Neuron (in vitro differentiated cells): Measurements from ENCODE around the gene ATP5IF1.

ENCODE experiments used
- H2AFZ ChIP-seq: one replicate; pipeline ENCODE4 v1.6.1; 2013; ENCODE audit warnings: low read depth, mild to moderate bottlenecking, inconsistent platforms, low read length, moderate library complexity
- H3K27me3 ChIP-seq: one replicate; pipeline ENCODE4 v1.6.1; 2013; ENCODE audit warnings: low read length; ENCODE audit not compliant: insufficient read depth
- H3K36me3 ChIP-seq: one replicate; pipeline ENCODE4 v1.6.1; 2013; ENCODE audit warnings: low read length; ENCODE audit not compliant: insufficient read depth
- H3K4me1 ChIP-seq: one replicate; pipeline ENCODE4 v1.6.1; 2013; ENCODE audit warnings: low read length; ENCODE audit not compliant: insufficient read depth
- H3K4me3 ChIP-seq: 2 replicates; pipeline ENCODE4 v1.5.1; 2013; ENCODE audit warnings: mild to moderate bottlenecking, low read length, moderate library complexity
- H3K9me3 ChIP-seq: one replicate; pipeline ENCODE4 v1.6.1; 2013; ENCODE audit warnings: low read length

ATP5IF1 gene

GRCh38 chr1:28260803-28261174 is 24.9 kb downstream of the ATP5IF1 start:
- H3K9me3 ChIP-seq, result no peaks in the 10 kb centered on the region
- peaks cover 2% of the 10 kb centered on the region for H3K36me3 ChIP-seq
- no peak overlapping the region for H2AFZ ChIP-seq
- H3K4me3 ChIP-seq, result peak overlapping the region; percentile 64
- no peaks in the 10 kb centered on the region for H3K27me3 ChIP-seq
- peaks cover 14% of the 10 kb centered on the region for H3K4me1 ChIP-seq

- H3K9me3 ChIP-seq, result no peaks in the 10 kb centered on the region
- H3K4me3 ChIP-seq, result no peak overlapping the region
- peaks cover 2% of the 10 kb centered on the region for H3K36me3 ChIP-seq
- H3K4me1 ChIP-seq, result peaks cover 26% of the 10 kb centered on the region
- no peaks in the 10 kb centered on the region for H3K27me3 ChIP-seq
- no peak overlapping the region for H2AFZ ChIP-seq
Measured at GRCh38 chr1:28264897-28265296, 29.0 kb downstream of the ATP5IF1 start.

GRCh38 chr1:28265577-28265976 is 29.7 kb downstream of the ATP5IF1 start:
- H3K4me1 ChIP-seq, result peaks cover 26% of the 10 kb centered on the region
- H3K27me3 ChIP-seq, result no peaks in the 10 kb centered on the region
- H3K9me3 ChIP-seq, result no peaks in the 10 kb centered on the region
- H3K4me3 ChIP-seq, result no peak overlapping the region
- H2AFZ ChIP-seq, result no peak overlapping the region
- H3K36me3 ChIP-seq, result peaks cover 2% of the 10 kb centered on the region

- Histone ChIP-seq H3K4me3 (no peak overlapping the region), H3K9me3 (no peaks in the 10 kb centered on the region), H3K36me3 (peaks cover 10% of the 10 kb centered on the region), H3K27me3 (no peaks in the 10 kb centered on the region), H2AFZ (no peak overlapping the region), H3K4me1 (peaks cover 17% of the 10 kb centered on the region)
Measured at GRCh38 chr1:28266920-28267322, 31.0 kb downstream of the ATP5IF1 start.

- Histone ChIP-seq H3K36me3 (peaks cover 16% of the 10 kb centered on the region), H3K4me3 (no peak overlapping the region)
Measured at GRCh38 chr1:28267633-28268032, 31.7 kb downstream of the ATP5IF1 start.

GRCh38 chr1:28269529-28269928 is 33.6 kb downstream of the ATP5IF1 start:
- Histone ChIP-seq H3K9me3 (no peaks in the 10 kb centered on the region), H3K36me3 (peaks cover 34% of the 10 kb centered on the region), H2AFZ (no peak overlapping the region), H3K4me3 (no peak overlapping the region), H3K27me3 (no peaks in the 10 kb centered on the region), H3K4me1 (peaks cover 17% of the 10 kb centered on the region)

More at GRCh38 chr1:28267633-28268032, 31.7 kb downstream of the ATP5IF1 start:
- Histone ChIP-seq H3K27me3 (no peaks in the 10 kb centered on the region), H2AFZ (no peak overlapping the region), H3K4me1 (peaks cover 17% of the 10 kb centered on the region), H3K9me3 (no peaks in the 10 kb centered on the region)

- Histone ChIP-seq H3K27me3 (no peaks in the 10 kb centered on the region), H3K36me3 (peaks cover 51% of the 10 kb centered on the region), H3K4me3 (no peak overlapping the region), H2AFZ (no peak overlapping the region), H3K9me3 (no peaks in the 10 kb centered on the region), H3K4me1 (peaks cover 6% of the 10 kb centered on the region)
Measured at GRCh38 chr1:28272215-28272852, 36.4 kb downstream of the ATP5IF1 start.

GRCh38 chr1:28273216-28273860 is 37.4 kb downstream of the ATP5IF1 start:
- H3K36me3 ChIP-seq, result peaks cover 59% of the 10 kb centered on the region
- no peaks in the 10 kb centered on the region for H3K27me3 ChIP-seq

GRCh38 chr1:28278763-28279162 is 42.8 kb downstream of the ATP5IF1 start:
- Histone ChIP-seq H3K36me3 (peaks cover 76% of the 10 kb centered on the region), H3K4me1 (no peaks in the 10 kb centered on the region), H3K27me3 (no peaks in the 10 kb centered on the region), H2AFZ (no peak overlapping the region), H3K4me3 (no peak overlapping the region), H3K9me3 (no peaks in the 10 kb centered on the region)

More at GRCh38 chr1:28273216-28273860, 37.4 kb downstream of the ATP5IF1 start:
- Histone ChIP-seq H2AFZ (no peak overlapping the region), H3K9me3 (no peaks in the 10 kb centered on the region), H3K4me3 (no peak overlapping the region), H3K4me1 (no peaks in the 10 kb centered on the region)

GRCh38 chr1:28279721-28280120 is 43.8 kb downstream of the ATP5IF1 start:
- Histone ChIP-seq H3K4me1 (no peaks in the 10 kb centered on the region), H2AFZ (no peak overlapping the region), H3K4me3 (no peak overlapping the region), H3K9me3 (no peaks in the 10 kb centered on the region), H3K36me3 (peaks cover 68% of the 10 kb centered on the region), H3K27me3 (no peaks in the 10 kb centered on the region)

- peaks cover 61% of the 10 kb centered on the region for H3K36me3 ChIP-seq
- H3K4me3 ChIP-seq, result no peak overlapping the region
Measured at GRCh38 chr1:28280501-28280900, 44.6 kb downstream of the ATP5IF1 start.

GRCh38 chr1:28280977-28281381 is 45.1 kb downstream of the ATP5IF1 start:
- H3K4me1 ChIP-seq, result no peaks in the 10 kb centered on the region
- H3K4me3 ChIP-seq, result no peak overlapping the region
- no peaks in the 10 kb centered on the region for H3K27me3 ChIP-seq
- H3K9me3 ChIP-seq, result no peaks in the 10 kb centered on the region
- H2AFZ ChIP-seq, result no peak overlapping the region
- peaks cover 56% of the 10 kb centered on the region for H3K36me3 ChIP-seq

More at GRCh38 chr1:28280501-28280900, 44.6 kb downstream of the ATP5IF1 start:
- no peak overlapping the region for H2AFZ ChIP-seq
- no peaks in the 10 kb centered on the region for H3K27me3 ChIP-seq
- no peaks in the 10 kb centered on the region for H3K9me3 ChIP-seq
- no peaks in the 10 kb centered on the region for H3K4me1 ChIP-seq

GRCh38 chr1:28281608-28282425 is 45.9 kb downstream of the ATP5IF1 start:
- H3K9me3 ChIP-seq, result no peaks in the 10 kb centered on the region
- H2AFZ ChIP-seq, result no peak overlapping the region
- H3K27me3 ChIP-seq, result no peaks in the 10 kb centered on the region
- no peak overlapping the region for H3K4me3 ChIP-seq
- peaks cover 53% of the 10 kb centered on the region for H3K36me3 ChIP-seq
- H3K4me1 ChIP-seq, result no peaks in the 10 kb centered on the region
